A673 (cell line): Measurements from ENCODE around the gene GABRG2. TPM values are rescaled to one million over a fixed set of nuclear protein-coding genes. Genes with fewer than 3 reads are reported as not detected.

ENCODE experiments used
- BruUV-seq: library from RNA; stranded (reverse); fragments of 400-500 nt; replicated peaks from 2 replicates; lab custom pipeline; 2021; lab: Mats Ljungman, UMichigan
- CTCF ChIA-PET: fragments of 300-600 bp; sonication (Branson Sonifier 250); formaldehyde crosslinking; loops from one replicate; lab custom pipeline; 2022; ENCODE audit warnings: antibody characterized with exemption; lab: Charles Lee
- POLR2A ChIA-PET: fragments of 300-600 bp; sonication (Branson Sonifier 250); formaldehyde crosslinking; loops from one replicate; lab custom pipeline; 2022; ENCODE audit warnings: antibody characterized with exemption; ENCODE audit not compliant: low non-redundant PET; lab: Charles Lee
- DNase-seq: peaks from one replicate; pipeline ENCODE4 v3.0.0-alpha.2; 2015; ENCODE audit warnings: low spot score
- H3K27ac ChIP-seq: fragments of 200-600 bp; sonication (generic); 2 replicates; pipeline ENCODE4 v1.5.1; 2016; ENCODE audit warnings: mixed run types, low read depth, mild to moderate bottlenecking, mixed read lengths, antibody characterized with exemption, low read length; ENCODE audit not compliant: poor library complexity, severe bottlenecking
- H3K27me3 ChIP-seq: fragments of 200-600 bp; sonication (generic); replicated peaks from 2 replicates; pipeline ENCODE4 v1.6.1; 2017; ENCODE audit warnings: mixed run types, low read depth, mild to moderate bottlenecking, mixed read lengths, antibody characterized with exemption, low read length; ENCODE audit not compliant: insufficient read depth, poor library complexity
- H3K36me3 ChIP-seq: fragments of 200-600 bp; sonication (generic); 2 replicates; pipeline ENCODE4 v1.6.1; 2016; ENCODE audit warnings: mixed run types, mild to moderate bottlenecking, mixed read lengths, antibody characterized with exemption, low read length; ENCODE audit not compliant: insufficient read depth, poor library complexity, severe bottlenecking
- H3K4me1 ChIP-seq: fragments of 200-600 bp; sonication (generic); 2 replicates; pipeline ENCODE4 v1.6.1; 2017; ENCODE audit warnings: mixed run types, mild to moderate bottlenecking, mixed read lengths, antibody characterized with exemption, low read length; ENCODE audit not compliant: insufficient read depth, poor library complexity, severe bottlenecking
- H3K4me3 ChIP-seq: fragments of 200-600 bp; sonication (generic); 2 replicates; pipeline ENCODE4 v1.5.1; 2016; ENCODE audit warnings: low read depth, mixed run types, mild to moderate bottlenecking, mixed read lengths, low read length; ENCODE audit not compliant: poor library complexity, severe bottlenecking
- H3K9me3 ChIP-seq: fragments of 200-600 bp; sonication (generic); 2 replicates; pipeline ENCODE4 v1.6.1; 2016; ENCODE audit warnings: mixed run types, low read depth, mild to moderate bottlenecking, mixed read lengths, antibody characterized with exemption, low read length; ENCODE audit not compliant: poor library complexity, severe bottlenecking
- EZH2 ChIP-seq: fragments of 200-600 bp; sonication (generic); IDR thresholded peaks from 2 replicates; pipeline ENCODE4 v1.6.1; 2017; ENCODE audit warnings: borderline replicate concordance, low read depth, mild to moderate bottlenecking, mixed read lengths, antibody characterized with exemption, low read length; ENCODE audit not compliant: poor library complexity, severe bottlenecking
- intact Hi-C: fragments of 100-400 bp; cut with micrococcal nuclease; formaldehyde crosslinking; loops from one replicate; pipeline ENCODE4 v1.10.0; 2022; ENCODE audit not compliant: unreplicated experiment
- total RNA-seq: library from RNA; stranded (reverse); gene quantifications from 2 replicates; pipeline ENCODE4 v1.2.3, GENCODE V29; 2021
- TF ChIP-seq, protein P1 (sequence below): fragments of 300-800, 200-600 bp; sonication (generic); conservative IDR thresholded peaks from 2 replicates; pipeline ENCODE4 v1.5.1; 2017; ENCODE audit warnings: low read depth, mild to moderate bottlenecking, antibody characterized with exemption, low read length, moderate library complexity, mixed read lengths

GABRG2 gene
- total RNA-seq, 1 experiment from 2014 or later = not detected

DNA sequence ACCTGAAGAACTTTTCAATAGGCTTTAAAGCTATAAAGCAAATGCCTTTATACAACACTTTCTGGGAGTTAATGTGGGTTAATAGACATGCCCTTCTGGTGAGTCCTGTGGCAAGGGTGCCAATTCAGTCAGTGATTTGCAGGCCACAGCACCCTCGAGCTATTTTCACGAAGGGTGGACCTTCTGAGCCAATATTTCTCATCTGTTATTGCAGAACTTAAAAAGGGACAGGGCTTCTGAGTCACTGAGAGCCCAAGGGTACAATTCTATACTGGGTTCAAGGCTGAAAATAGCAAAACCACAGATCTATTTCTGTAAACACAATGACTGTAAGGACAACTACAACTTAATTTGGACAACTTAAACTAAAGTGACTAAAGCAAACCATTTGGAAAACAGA is 92.8 kb downstream of the GABRG2 start:
- no TSS peak for BruUV-seq
- intact Hi-C loops = no loop called here
- CTCF ChIA-PET = no interaction called here
- no peak overlapping the region for H3K4me3 ChIP-seq
- H3K27me3 ChIP-seq = no peaks in the 10 kb centered on the region
- no peaks in the 10 kb centered on the region for H3K9me3 ChIP-seq
- H3K27ac ChIP-seq = no peak overlapping the region
- H3K4me1 ChIP-seq = no peaks in the 10 kb centered on the region
- no peaks in the 10 kb centered on the region for H3K36me3 ChIP-seq
- DNase-seq = no peak
- TF ChIP-seq, protein P1, sequence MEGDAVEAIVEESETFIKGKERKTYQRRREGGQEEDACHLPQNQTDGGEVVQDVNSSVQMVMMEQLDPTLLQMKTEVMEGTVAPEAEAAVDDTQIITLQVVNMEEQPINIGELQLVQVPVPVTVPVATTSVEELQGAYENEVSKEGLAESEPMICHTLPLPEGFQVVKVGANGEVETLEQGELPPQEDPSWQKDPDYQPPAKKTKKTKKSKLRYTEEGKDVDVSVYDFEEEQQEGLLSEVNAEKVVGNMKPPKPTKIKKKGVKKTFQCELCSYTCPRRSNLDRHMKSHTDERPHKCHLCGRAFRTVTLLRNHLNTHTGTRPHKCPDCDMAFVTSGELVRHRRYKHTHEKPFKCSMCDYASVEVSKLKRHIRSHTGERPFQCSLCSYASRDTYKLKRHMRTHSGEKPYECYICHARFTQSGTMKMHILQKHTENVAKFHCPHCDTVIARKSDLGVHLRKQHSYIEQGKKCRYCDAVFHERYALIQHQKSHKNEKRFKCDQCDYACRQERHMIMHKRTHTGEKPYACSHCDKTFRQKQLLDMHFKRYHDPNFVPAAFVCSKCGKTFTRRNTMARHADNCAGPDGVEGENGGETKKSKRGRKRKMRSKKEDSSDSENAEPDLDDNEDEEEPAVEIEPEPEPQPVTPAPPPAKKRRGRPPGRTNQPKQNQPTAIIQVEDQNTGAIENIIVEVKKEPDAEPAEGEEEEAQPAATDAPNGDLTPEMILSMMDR = no peak
- TF ChIP-seq EZH2 = no peak
- POLR2A ChIA-PET = no interaction called here

DNA sequence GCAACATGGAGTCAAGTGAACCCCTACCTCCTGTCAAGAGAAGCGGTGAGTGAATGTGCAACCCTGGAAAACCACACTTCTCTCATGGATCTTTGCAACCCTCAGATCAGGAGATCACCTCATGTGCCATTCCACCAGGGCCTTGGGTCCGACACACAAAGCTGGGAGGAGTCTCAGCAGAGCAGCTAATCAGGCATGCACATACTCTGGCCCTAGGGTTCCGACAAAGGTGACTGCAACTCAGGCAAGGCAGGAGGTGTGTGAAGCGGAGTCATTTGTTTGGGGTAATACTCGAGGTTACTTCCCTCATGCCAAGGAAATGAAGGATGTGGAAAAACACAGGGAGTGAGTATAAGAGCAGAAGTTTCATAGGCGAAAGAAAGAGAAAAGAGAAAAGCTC is 96.1 kb downstream of the GABRG2 start:
- Histone ChIP-seq H3K4me1 (no peaks in the 10 kb centered on the region), H3K27ac (no peak overlapping the region), H3K9me3 (no peaks in the 10 kb centered on the region), H3K27me3 (no peaks in the 10 kb centered on the region), H3K4me3 (no peak overlapping the region), H3K36me3 (no peaks in the 10 kb centered on the region)
- CTCF ChIA-PET = no interaction called here
- POLR2A ChIA-PET = no interaction called here
- no peak for DNase-seq
- intact Hi-C loops = no loop called here
- BruUV-seq = no TSS peak
- no peak for TF ChIP-seq EZH2
- TF ChIP-seq, protein P1 = no peak

DNA sequence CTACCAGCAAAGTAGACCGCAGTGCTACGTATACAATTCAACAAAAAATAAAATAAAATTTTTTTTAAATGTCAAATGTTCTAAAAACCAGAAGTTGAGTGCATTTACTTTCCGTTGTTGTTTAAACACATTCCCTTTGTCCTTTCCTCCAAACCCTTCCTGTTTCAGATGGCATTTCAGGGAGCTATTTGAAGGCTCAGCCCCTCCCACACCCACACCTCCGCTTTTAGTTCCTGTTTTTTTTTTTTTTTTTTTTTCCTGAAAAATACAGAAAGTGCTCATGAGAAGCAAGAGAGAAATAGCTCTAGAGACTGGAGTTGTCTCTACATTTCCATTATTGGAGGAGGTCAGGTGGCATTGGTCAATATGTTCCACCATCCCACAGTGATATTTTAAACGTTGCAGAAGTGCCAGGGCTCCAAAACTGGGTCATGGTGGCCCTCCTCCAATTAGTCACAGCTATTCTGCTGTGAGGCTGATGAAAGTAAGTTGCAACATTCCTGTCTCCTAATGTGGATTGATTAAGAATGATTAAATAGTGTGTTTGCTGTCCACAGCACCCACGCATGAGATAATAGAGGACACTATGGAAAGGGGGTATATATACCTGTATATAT is 106.9 kb downstream of the GABRG2 start:
- Histone ChIP-seq H3K4me1 (no peaks in the 10 kb centered on the region), H3K27ac (no peak overlapping the region), H3K4me3 (no peak overlapping the region), H3K9me3 (no peaks in the 10 kb centered on the region), H3K36me3 (no peaks in the 10 kb centered on the region), H3K27me3 (no peaks in the 10 kb centered on the region)
- intact Hi-C loops = no loop called here
- DNase-seq = no peak
- CTCF ChIA-PET = no interaction called here
- TF ChIP-seq EZH2 = no peak
- TF ChIP-seq, protein P1 = no peak
- BruUV-seq = no TSS peak
- POLR2A ChIA-PET = no interaction called here
